Neural cell (in vitro differentiated cells): ENCODE results near the gene GAB2.

Source experiments
- CTCF ChIP-seq: fragments of 450-650 bp; IDR thresholded peaks from 2 replicates; pipeline ENCODE4 v1.5.1; 2014; ENCODE audit warnings: antibody characterized with exemption, mild to moderate bottlenecking, moderate library complexity; ENCODE audit not compliant: poor library complexity, severe bottlenecking
- EZH2 ChIP-seq: fragments of 200-600, 300-800 bp; shearing (Covaris generic), sonication (generic); IDR thresholded peaks from 2 replicates; pipeline ENCODE4 v1.6.1; 2014; ENCODE audit warnings: antibody characterized with exemption, low read length, borderline replicate concordance, mild to moderate bottlenecking; ENCODE audit not compliant: insufficient read depth, poor library complexity, severe bottlenecking
- POLR2AphosphoS5 ChIP-seq: IDR thresholded peaks from 2 replicates; pipeline ENCODE4 v1.6.1; 2012
- REST ChIP-seq: IDR thresholded peaks from 2 replicates; pipeline ENCODE4 v1.6.1; 2012; ENCODE audit warnings: borderline replicate concordance

- TF ChIP-seq POLR2AphosphoS5 (no peak), CTCF (no peak), REST (no peak), EZH2 (no peak)
Measured at GRCh38 chr11:78276311-78276710, 141.3 kb downstream of the GAB2 start.
